Measurements from ENCODE around the gene C1orf167. TPM values are rescaled to one million over a fixed set of nuclear protein-coding genes. Genes with fewer than 3 reads are reported as not detected.

Gene C1orf167
- total RNA-seq = not detected in 2 replicates

DNA sequence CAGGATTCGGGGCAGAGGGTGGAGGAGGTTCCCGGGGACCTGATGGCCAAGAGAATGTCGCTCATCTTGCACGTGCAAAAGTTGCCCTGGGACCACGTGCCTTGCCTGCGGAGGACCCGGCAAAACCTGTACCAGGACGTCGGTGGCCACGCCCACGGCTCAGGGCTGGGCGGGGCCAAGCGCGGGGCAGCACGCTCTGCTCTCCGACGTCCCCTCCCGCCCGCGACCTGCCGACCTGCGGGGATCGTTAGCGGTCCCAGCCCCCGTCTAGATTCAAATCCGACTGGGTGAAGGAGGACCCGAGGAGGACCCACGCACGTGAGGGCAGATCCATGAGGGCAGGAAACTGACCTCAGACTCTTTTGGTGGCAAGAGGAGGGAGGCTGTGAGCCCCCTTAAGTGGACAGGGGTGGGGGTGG lies at the start of gene C1orf167:
Gene C1orf167, plus strand, starts transcription at position 206 of the 419 bp plus-strand sequence. CDS start 2,208 bp downstream, outside the sequence.

GRCh38 chr1:11735854-11736745 lies 25.9 kb upstream of the C1orf167 start, which contains the start of gene AGTRAP:
Gene AGTRAP (plus strand): TSS chr1:11736136. CDS start chr1:11736209, 73 bp downstream.

DNA sequence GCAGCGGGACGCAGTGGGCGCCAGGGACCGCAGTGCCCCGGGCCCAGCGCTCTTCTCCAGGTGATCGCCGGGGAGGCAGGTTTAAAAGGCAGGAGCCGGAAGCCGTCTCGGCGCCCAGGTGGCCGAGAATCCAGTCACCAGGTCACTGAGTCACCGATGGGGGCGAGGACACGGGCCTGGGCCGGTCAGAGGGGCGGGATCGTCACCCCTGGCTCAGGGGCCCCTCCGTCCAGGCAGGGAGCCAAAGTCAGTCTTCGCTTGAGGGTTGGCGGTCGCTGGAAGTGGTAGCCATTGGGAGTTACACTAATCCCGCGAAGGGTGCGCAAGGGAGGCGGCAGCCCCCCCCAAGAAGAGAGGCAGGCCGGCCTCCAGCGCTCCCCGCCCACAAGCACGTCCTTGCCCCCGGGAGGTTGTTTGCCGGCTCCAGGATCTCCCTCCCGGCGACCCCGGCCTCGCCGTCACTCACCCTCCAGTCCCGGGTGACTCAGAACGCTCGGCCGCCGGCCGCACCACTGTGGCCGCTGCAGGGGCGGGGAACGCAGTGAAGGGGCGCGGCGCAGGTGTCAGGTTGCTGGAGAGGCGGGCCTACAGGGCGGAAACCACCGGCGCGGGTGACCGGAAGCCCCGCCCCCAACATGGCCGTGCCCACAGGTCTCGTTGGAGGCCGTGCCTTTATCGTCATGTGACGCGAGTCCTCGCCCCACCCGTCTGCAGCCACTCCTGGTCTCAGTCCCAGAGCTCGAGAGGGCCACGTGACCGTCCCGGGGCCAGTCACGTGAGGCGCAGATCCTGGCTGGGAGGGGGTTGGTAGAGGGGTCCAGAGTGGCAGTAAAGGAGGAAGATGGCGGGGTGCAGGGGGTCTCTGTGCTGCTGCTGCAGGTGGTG lies 43.7 kb downstream of the C1orf167 start, which contains the start of the genes CLCN6 and MTHFR:
Gene CLCN6, plus strand, starts transcription at position 770 of the 885 bp plus-strand sequence. Its CDS starts 72 bp downstream, at position 842.
Gene MTHFR, minus strand, starts transcription at position 543 of the 885 bp plus-strand sequence. CDS start 2,848 bp downstream, outside the sequence.

Other genes with a start within 250 kb of the C1orf167 start
- 54.8 and 78.6 TPM in 2 replicates for gene FBXO2, start 107.8 kb upstream of the C1orf167 start, total RNA-seq
- gene FBXO44, start 107.3 kb upstream of the C1orf167 start, total RNA-seq = 18.5 and 21.7 TPM in 2 replicates
- 8.2 and 14.9 TPM in 2 replicates for gene FBXO6, start 98.0 kb upstream of the C1orf167 start, total RNA-seq
- gene MAD2L2, start 81.0 kb upstream of the C1orf167 start, total RNA-seq = 34.0 and 55.2 TPM in 2 replicates
- gene DRAXIN, start 70.5 kb upstream of the C1orf167 start, total RNA-seq = under 0.01 TPM in 1 of 2 replicates, not detected in the other
- 98.5 and 99.8 TPM in 2 replicates for gene AGTRAP, start 26.1 kb upstream of the C1orf167 start, total RNA-seq
- 10.6 and 14.5 TPM in 2 replicates for gene MTHFR, start 43.8 kb downstream of the C1orf167 start, total RNA-seq
- 3.6 and 5.8 TPM in 2 replicates for gene CLCN6, start 44.0 kb downstream of the C1orf167 start, total RNA-seq
- not detected in 2 replicates for gene NPPA, start 85.6 kb downstream of the C1orf167 start, total RNA-seq
- gene NPPB, start 96.8 kb downstream of the C1orf167 start, total RNA-seq = 0.48 TPM in 1 of 2 replicates, not detected in the other
- 86.5 and 98.3 TPM in 2 replicates for gene KIAA2013, start 164.2 kb downstream of the C1orf167 start, total RNA-seq
- gene PLOD1, start 172.5 kb downstream of the C1orf167 start, total RNA-seq = 62.2 and 144 TPM in 2 replicates
- gene MFN2, start 218.3 kb downstream of the C1orf167 start, total RNA-seq = 72.1 and 94.8 TPM in 2 replicates